ENCODE data around the gene USP28.
"Not testable (repeated sequence)": the region's sequence is repeated elsewhere in the genome, so short reads cannot be mapped to it uniquely, and the experiment has no call there.

Gene USP28

DNA sequence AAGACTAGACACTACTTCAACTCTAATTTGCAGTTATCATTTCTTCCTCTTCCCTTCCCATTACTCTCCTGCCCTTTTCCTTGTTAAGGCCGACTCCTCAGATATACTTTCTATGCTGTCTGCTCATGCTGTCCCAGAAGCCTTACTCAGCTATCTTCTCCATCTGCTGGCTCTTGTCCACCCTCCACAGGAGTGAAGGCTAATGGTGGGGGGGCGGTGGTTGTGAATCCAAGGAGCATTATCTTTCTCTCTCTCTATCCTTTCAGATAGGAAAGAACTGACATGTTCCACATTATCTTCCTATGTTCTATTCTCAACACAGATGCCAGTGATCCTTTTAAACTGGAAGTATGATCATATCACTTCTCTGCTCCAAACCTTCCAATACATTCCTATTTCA is 37.4 kb downstream of the USP28 start:
- DNase-seq (ENCODE audit: low spot score): no peak

DNA sequence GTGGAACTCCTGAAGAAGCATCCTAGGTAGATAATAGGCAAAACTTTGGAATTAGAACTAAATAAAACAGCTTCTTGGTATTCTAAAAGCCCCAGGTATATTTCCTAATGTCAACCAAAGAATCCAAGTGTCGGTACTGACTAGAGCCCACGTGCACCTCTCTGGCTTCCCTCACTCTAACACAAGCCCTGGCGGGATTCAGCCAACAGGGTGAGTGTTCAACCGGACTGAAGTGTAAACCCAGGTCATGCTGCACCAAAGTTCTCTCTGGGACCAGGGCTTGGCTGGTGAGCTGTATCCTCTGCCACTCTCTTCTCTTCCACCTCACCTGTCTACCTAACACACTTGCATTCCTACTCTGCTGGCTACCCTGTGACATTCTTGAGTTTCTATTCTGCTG is 40.1 kb downstream of the USP28 start:
- DNase-seq (ENCODE audit: low spot score): no peak

DNA sequence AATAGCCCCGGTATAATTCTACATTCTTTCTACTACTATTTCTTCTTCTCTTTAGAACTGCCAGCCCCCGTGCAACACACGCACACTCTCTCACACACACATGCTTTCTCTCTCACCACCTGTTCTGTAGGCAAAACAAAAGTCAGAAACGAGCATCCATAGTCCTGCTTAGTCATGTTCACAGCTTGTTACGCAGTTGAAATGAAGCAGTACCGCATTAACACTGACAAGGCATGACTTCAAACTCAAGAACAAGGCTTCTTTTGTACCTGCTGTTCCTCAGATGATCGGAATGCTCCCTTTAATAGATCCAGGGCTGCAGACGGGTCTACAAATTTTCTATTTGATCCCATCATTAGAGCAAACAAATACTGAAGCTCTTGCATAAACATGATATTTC is 42.2 kb downstream of the USP28 start:
- no peak for DNase-seq (ENCODE audit: low spot score)

DNA sequence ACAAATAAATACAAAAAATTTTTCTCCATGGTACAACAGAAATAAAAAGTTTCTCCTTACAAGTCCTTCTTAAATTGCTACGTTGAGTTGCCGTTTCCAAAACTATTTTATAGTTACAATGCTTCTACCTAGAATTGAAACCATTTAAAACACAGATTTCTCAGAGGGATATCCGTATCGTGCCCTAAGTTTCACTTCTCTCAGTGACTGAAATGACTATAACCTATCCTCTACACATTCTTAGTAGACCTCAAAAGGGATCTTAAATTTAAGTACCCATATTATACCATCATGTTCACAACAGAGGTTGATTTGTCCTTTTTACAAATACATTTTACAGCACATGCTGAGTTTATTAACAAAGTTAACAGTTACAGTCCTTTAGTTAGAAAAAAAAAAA is 44.1 kb downstream of the USP28 start:
- DNase-seq (ENCODE audit: low spot score): no peak

DNA sequence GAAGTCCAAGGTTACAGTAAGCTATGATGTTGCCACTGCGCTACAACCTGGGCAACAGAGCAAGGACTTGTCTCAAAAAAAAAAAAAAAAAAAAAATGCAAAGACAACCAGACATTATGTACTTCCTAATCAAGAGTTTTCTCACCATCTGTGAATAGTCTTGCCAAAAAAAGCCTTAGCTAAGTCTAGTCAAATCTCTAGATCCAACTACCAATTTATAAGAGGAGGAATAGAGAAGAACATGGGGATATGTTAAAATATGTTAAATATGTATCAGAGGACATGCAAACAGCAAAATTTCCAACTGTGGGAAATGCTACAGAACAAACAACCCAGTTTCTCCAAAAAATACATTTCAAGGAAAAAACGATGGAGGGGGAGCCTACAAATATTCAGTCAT is 45.6 kb downstream of the USP28 start:
- DNase-seq (ENCODE audit: low spot score): no peak

DNA sequence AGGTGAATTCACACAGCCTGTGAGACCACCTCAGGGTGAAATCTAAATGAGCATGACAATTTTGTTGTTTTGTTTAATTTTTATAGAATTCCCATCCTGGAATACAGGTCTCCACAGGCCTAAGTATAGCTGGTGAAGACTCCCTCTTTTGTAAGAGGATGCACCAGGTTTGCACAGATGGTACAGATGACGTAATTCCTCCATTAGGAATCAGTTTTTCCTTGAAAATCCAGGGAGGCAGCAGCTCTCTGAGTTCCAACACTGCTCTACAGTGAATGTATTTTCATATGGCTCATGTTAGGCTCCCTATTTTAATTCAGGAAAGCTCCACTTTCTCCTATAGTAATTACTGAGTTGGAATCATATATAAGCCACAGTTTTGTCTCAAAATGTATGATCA is 47.2 kb downstream of the USP28 start:
- DNase-seq (ENCODE audit: low spot score): no peak

DNA sequence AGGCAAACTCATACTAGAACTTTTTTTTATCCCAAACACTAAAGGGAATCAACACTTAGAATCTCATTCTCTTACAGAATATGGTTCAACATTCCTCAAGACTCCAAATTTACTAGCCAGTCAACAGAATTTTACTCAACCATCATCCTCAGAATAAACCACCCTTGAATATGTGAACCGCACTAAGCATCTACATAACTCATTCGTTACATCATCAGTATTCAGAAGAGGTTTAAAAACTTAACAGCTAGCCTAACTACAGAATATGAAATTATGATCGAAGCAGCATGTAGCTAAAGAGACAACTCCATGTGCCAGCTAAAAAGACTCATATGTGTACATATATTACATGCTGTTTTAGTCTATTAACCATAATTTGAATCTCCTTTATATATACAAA is 47.9 kb downstream of the USP28 start:
- DNase-seq (ENCODE audit: low spot score): no peak

DNA sequence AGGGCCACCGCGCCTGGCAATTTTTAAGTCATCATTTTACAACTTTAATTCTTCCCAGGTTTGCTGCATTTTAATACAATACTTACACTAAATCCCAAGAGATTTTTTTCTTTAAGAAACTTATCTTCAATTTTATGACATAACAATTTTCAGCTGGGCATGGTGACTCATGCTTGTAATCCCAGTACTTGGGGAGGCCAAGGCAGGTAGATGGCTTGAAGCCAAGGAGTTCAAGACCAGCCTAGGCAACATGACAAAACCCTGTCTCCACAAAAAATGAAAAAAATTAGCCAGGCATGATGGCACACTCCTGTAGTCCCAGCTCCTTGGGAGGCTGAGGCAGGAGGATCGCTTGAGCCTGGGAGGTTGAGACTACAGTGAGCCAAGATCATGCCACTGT is 56.9 kb downstream of the USP28 start:
- no peak for DNase-seq (ENCODE audit: low spot score)

DNA sequence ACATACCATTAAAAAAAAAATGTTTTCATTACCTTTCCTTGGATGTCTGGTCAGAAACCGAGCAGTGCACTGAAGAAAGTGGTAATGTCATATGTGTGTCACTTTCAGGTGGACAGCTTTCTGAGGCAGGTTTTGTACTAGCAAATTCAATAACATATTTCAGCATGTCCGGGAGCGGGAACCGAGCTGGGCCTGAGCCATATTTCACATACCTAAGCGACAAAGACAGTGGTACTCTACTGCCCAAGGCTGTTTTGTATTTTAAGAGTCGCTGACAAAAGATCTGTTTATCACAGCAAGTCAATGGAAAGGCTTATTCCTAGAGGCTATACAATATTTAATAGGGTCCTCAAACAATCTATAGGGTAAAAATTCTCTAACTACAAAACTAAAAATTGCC is 57.7 kb downstream of the USP28 start:
- no peak for DNase-seq (ENCODE audit: low spot score)

DNA sequence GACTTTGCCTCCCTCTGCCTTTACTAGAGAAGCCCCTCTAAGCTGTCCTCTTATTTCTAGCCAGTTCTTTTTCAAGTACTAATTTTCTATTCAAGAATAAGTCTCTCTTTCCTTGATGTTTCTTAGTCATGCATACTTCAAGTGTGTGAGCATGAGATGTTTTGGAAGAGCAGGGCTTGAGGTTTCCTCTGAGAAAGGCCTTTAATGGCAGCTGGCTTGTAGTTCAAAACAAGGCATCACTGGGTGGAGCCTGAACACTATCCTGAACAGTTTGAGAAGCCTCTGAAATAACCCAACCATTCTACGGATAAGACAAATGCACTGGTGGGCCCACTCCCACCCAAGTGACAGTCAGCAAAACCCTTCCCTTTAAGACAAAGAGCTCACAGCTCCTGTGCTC is 58.2 kb downstream of the USP28 start:
- no peak for DNase-seq (ENCODE audit: low spot score)

DNA sequence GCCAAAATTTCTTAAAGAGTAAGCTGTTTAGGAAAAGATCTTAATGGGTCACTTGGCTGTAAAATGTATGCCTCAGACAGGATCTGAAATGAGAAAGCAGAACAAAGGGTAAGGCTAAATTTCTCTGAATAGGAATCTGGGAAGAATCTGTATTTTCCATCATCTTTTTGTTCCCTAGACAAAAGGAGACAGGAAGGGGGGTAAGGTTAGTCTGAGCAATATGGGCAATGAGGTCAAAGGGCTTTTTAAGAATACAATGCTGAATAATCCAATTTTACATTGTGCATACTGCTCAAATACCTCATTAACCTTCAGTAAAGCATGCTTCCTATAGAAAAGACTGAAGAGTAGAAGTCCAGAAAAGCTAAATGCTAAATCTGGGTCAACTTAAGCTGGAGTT is 61.2 kb downstream of the USP28 start:
- no peak for DNase-seq (ENCODE audit: low spot score)

DNA sequence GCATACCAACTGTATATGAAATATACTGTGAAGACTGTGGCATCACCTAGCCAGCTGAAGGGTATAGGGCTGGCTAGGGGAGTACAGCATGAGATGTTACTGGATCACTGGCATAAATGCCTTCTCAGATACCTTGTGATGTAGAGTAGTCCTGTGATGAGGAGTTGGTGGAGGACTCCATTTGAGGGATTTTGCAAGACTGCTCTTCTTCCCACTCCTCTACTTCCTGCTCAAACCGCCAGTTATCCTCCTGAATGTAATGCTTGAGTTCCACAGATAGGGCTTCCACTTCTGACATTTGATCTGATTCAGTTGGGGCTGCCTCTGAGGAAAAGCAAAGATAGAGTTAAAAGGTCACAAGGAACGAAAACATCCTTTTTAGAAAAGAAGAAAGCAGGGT is 66.4 kb downstream of the USP28 start:
- DNase-seq (ENCODE audit: low spot score): no peak

DNA sequence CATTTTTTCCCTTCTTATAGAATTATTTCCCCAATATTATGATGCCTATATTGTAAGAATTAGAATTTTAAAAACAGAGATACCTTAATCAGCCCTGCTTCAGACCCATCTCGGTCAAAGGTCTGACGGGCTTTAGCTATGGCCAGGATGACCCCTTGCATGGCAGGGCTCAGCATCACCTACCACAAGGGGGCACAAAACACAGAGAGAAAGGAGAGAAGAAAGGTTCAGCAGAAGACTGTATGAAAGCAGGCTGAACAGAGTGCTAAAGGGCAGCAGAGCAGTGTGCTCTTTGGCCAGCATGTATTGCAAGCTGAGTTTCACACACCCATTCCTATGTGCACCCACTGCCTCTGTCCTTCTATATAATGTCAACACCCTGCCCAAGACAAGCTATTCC is 69.0 kb downstream of the USP28 start:
- DNase-seq (ENCODE audit: low spot score): peak; percentile 58

DNA sequence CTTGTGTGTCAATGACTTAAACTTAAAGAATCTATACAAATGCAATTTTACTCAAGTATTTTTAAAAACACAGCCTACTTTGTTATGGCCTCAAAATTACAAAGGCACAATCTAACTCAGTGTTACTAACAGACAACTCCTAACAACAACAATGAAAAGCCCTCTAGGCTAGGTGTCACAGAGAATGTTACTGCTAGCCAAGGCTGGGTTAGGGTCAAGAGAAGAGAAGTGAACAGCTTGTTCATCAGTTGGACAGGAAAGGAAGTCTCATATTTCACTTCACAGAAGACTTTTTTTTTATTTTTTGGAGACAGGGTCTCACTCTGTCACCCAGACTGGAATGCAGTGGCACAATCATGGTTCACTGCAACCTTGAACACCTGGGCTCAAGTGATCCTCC is 69.7 kb downstream of the USP28 start:
- no peak for DNase-seq (ENCODE audit: low spot score)

DNA sequence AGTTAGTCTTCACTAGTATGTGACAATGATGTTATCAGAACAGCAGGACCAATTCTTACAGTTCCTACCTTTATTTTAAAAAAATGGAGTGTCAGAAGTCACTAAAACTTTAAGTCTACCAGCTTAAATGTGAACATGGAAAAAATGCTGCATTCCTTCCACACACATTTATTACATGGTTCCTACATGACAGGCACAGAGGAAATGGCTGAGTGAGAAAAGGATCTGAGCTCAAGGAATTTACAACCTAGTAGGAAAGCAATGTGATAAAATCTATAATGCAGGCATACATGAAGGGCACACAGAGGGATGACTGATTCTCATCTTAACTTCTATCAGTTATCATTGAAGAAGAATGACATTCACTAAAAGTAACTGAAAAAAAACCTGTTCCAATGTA is 72.8 kb downstream of the USP28 start:
- DNase-seq (ENCODE audit: low spot score): no peak

DNA sequence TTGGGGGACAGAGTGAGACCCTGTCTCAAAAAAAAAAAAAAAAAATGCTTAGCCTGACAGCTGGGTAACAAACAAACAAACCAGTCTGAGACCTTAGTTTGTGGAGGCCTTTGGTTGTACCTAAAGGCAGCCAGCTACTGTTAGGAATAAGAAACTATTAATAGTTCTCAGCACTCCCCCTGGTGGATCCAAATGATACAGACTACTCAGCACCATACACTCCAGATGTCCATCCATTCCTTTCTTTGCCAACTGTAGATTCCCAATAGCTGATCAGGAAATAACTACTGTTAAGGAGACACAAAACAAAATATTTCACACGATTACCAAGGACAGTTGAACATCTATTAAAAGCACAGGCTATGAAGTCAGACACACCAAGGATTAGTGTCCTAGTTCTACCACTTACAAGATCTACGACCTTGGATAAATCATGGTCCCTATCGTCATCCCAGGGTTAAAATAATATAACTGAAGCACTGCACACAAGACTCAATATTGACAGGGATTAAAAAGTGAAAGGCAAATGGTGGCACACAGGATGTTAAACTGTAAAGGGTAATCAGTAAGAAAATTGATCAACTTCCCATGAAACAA is 78.6 kb downstream of the USP28 start:
- peak; percentile 65 for DNase-seq (ENCODE audit: low spot score)

DNA sequence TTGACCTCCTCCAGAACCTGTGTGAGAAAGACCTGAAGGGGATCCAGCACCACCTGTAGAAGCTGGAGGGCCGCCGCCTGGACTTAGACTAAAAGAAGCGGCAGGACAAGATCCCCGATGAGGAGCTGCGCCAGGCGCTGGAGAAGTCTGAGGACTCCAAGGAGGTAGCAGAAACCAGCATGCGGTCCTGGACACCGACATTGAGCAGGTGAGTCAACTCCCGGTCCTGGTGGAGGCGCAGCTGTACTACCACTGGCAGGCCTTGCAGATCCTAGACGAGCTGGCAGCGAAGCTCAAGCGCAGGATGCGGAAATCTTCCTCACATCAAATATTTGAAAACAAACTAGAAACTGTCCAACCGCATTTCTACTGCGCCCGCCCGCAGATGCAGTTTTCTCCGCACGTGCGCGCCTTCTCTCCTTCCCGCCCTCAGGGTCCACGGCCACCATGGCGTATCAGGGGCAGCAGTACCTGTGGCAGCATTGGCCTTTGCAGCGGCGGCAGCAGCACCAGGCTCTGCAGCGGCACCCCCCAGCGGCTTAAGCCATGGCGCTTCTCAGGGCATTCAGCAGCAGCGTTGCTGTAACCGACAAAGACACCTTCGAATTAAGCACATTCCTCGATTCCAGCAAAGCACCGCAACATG is 85.6 kb downstream of the USP28 start:
- DNase-seq (ENCODE audit: low spot score): no peak

DNA sequence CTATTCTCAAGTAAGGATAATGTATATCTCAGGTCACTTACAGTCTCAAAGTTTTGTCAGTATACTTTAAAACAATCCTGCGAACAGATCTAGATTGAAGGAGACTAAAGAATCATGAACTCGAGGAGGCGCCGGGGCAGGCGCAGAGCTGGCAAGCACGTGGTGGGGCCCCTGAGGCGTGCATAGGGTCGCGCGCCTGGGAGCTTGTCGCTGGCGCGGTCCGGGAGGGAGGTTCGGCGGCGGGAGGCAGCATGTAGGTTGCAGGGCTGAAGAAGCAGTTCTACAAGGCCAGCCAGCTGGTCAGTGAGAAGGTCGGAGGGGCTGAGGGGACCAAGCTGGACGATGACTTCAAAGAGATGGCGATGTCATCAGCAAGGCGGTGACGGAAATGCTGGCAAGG is 86.4 kb downstream of the USP28 start:
- not testable (repeated sequence) for DNase-seq (ENCODE audit: low spot score)

DNA sequence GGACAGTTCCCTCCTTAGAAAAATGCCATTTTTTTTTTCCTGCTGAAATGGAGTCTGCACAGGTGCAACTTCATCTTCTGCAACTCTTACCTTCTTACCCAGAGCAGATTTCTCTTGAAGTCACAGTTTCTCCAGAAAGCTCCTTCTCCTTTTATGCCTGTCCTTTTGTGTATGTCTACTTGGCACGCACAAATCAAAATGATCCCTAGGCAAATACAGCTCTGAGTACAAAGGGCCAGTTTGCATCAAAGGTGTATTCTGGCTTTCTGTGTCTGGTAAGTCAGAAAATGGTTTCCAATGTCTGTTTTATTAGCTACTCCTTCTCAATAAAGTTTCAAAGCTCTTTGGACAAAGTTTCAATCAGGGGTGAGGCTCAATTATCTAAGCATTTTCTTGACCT is 93.2 kb downstream of the USP28 start:
- DNase-seq (ENCODE audit: low spot score): no peak

DNA sequence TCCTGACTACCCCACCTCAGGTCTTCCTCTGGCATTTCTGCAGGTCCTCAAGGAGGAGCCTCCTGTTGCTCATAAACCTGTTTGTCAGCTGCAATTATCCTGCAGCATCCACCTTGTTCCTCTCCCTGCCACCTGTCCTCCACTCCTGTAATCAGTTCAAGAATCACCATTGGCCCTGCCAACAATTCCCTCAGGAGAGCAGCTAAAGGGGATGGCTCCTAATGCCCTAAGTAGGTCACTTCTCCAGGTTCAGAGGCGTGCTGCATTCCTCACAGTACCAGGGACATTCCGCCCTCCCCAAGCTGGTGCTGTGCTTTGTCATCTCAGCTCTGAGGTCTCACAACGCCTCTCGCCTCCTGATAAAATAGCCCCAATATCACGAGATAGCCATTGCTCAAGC is 93.7 kb downstream of the USP28 start:
- no peak for DNase-seq (ENCODE audit: low spot score)

DNA sequence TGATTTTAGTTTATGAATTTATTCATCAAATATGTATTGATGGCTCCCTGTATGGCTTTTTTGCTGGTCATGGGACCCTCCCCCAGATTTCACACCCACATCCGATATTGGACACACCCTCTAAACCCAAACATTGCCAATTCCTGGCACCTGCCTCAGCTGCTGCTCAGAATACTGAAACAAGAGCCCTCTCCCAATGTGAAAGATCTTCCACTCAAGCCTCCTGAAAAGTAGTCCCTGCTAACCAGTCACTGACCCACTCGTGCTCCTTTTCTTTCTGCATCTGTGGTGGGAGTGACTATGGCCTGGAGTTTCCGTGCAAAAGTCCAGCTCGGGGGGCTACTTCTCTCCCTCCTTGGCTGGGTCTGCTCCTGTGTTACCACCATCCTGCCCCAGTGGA is 95.9 kb downstream of the USP28 start, which contains the start of gene CLDN25:
TSS of gene CLDN25 (plus strand) at position 301 of the 400 bp plus-strand sequence. CDS start at position 301, 0 bp downstream.
- no peak for DNase-seq (ENCODE audit: low spot score)

DNA sequence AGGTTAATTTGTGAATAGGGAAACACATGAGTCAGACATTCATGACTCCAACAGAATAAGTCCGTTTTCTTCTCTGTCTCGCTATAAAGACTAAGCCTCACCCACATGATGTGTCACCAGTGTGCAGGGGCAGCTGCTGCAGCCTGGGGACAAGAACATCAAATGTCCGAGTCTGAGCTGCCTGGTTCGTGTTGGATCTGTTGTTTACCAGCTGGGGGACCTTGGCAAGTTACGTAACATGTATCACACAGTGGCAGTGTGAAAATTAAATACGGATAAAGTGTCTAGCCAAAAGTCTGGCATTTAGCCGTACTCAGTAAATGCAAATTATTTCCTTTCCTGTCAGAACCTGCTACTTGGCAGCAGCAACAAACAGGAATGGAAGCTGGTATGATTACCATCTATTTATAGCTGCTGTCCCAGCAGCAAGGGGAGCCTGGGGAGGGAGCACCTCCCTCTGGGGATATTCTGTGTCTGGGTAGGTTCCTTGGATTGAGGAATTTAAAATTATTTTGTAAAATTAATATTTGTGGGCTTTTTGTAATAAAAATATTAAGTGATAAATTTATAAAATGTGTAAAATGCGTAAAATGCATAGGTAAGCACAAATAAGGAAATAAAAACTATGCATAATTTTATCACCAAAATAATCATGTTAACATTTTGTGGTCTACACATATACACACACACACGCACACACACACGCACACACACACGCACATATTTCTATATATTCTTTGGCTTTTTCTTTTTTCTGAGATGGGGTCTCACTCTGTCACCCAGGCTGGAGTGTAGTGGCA is 97.1 kb downstream of the USP28 start:
- no peak for DNase-seq (ENCODE audit: low spot score)

DNA sequence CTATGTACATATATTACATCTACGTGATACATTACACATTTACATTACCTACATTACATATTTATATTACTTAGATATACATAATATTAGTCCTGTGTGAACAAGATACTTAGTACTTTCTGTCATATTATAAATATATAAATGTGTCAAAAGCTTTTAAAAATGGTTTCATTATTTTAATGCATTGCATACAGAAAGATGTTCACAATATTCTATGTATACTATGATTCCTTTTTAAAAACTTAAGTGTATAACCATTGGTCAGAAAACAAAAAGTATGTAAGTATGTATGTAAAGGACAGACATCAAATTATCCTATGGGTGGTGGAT is 101.2 kb downstream of the USP28 start:
- DNase-seq (ENCODE audit: low spot score): no peak
